Karpas-422 (cell line): Measurements from ENCODE around the gene MAN2A1. TPM values are rescaled to one million over a fixed set of nuclear protein-coding genes. Genes with fewer than 3 reads are reported as not detected.

Experiments
- DNase-seq: peaks from one replicate; pipeline ENCODE4 v3.0.0-alpha.2; 2015
- H2AFZ ChIP-seq: fragments of 200-600 bp; sonication (generic); 2 replicates; pipeline ENCODE4 v1.6.1; 2014; ENCODE audit warnings: antibody characterized with exemption, low read length, mixed read lengths
- H3K27ac ChIP-seq: fragments of 200-600 bp; sonication (generic); 2 replicates; pipeline ENCODE4 v1.5.1; 2014; ENCODE audit warnings: mild to moderate bottlenecking, low read length, moderate library complexity
- H3K27me3 ChIP-seq: fragments of 200-600 bp; sonication (generic); 2 replicates; pipeline ENCODE4 v1.6.1; 2014; ENCODE audit warnings: low read length, mixed read lengths
- H3K36me3 ChIP-seq: fragments of 200-600 bp; sonication (generic); 2 replicates; pipeline ENCODE4 v1.6.1; 2014; ENCODE audit warnings: low read length, mixed read lengths; ENCODE audit not compliant: insufficient read depth
- H3K4me1 ChIP-seq: fragments of 200-600 bp; sonication (generic); 2 replicates; pipeline ENCODE4 v1.6.1; 2014; ENCODE audit warnings: mild to moderate bottlenecking, low read length, mixed read lengths
- H3K4me2 ChIP-seq: fragments of 200-600 bp; sonication (generic); 2 replicates; pipeline ENCODE4 v1.6.1; 2014; ENCODE audit warnings: low read length, low read depth, mild to moderate bottlenecking; ENCODE audit not compliant: poor library complexity, severe bottlenecking
- H3K4me3 ChIP-seq: fragments of 200-600 bp; sonication (generic); 2 replicates; pipeline ENCODE4 v1.5.1; 2014; ENCODE audit warnings: mild to moderate bottlenecking, antibody characterized with exemption, low read length, mixed read lengths
- H3K79me2 ChIP-seq: fragments of 200-600 bp; sonication (generic); 2 replicates; pipeline ENCODE4 v1.6.1; 2014; ENCODE audit warnings: mild to moderate bottlenecking, low read length, mixed read lengths
- H3K9ac ChIP-seq: fragments of 200-600 bp; sonication (generic); 2 replicates; pipeline ENCODE4 v1.6.0; 2014; ENCODE audit warnings: low read length
- H3K9me2 ChIP-seq: fragments of 200-600 bp; sonication (generic), shearing (Covaris generic); replicated peaks from 2 replicates; pipeline ENCODE4 v1.6.0; 2014; ENCODE audit warnings: mild to moderate bottlenecking, low read length, moderate library complexity; ENCODE audit not compliant: insufficient read depth
- H3K9me3 ChIP-seq: fragments of 300-700, 200-600 bp; sonication (generic); 2 replicates; pipeline ENCODE4 v1.6.1; 2014; ENCODE audit warnings: low read length, mixed read lengths
- H4K20me1 ChIP-seq: fragments of 200-600 bp; sonication (generic); 2 replicates; pipeline ENCODE4 v1.6.1; 2014; ENCODE audit warnings: mild to moderate bottlenecking, antibody characterized with exemption, low read length, low read depth; ENCODE audit not compliant: insufficient read depth
- total RNA-seq: library from RNA; depleted of rRNA; stranded (reverse); fragments of >200 nt; shearing (Covaris generic); gene quantifications from 2 replicates; pipeline ENCODE4 v1.2.3, GENCODE V29; 2014; ENCODE audit warnings: low replicate concordance; rRNA removed

MAN2A1 gene
- 4.8 and 20.3 TPM in 2 replicates for total RNA-seq

DNA sequence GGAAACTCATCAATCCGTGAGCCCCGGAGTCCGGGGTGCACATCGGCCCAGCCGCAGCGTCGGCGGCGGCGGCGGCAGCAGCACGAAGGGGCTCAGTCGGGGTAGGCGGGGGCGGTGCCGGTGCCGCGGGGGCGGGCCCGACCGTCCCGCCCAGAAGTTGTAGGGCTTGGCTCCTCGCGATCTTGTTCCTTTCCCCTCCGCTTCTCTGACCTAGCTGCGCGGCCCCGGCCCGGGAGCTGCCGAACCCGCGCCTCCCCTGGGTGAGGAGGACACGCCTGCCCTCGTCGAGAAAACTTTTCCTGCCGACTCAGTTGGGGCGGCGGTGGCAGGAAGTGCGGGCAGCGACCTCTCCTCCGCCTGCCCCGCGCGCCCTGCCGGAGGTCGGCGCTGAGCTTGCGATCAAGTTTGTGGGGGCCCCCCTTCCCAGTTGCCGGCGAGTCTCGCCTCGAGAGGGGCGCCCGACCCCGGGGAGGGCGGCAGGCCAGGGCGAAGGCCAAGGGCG, at the start of gene MAN2A1:
MAN2A1 (plus strand) TSS at position 188 of the 502 bp plus-strand sequence. CDS start 491 bp downstream, outside the sequence.
- peak within 1 kb of the TSS; percentile 100 for H2AFZ ChIP-seq
- H3K4me2 ChIP-seq, result peak within 1 kb of the TSS; percentile 94
- peak within 1 kb of the TSS; percentile 79 for H3K4me3 ChIP-seq
- no peaks in the 10 kb centered on the region for H3K9me2 ChIP-seq
- H3K9me3 ChIP-seq, result peaks cover 2% of the 10 kb centered on the region; the same call in 1 of the 2 replicates
- H4K20me1 ChIP-seq, result peaks cover 17% of the 10 kb centered on the region; the same call in 1 of the 2 replicates
- H3K4me1 ChIP-seq, result peaks cover 24% of the 10 kb centered on the region
- no peaks in the 10 kb centered on the region for H3K36me3 ChIP-seq
- peak within 1 kb of the TSS; percentile 46; the same call in 1 of the 2 replicates for H3K27ac ChIP-seq
- H3K27me3 ChIP-seq, result 0 out of 2 replicates have a peak, but pooled peaks cover 3% of the 10 kb centered on the region
- no peaks in the 10 kb centered on the region for H3K79me2 ChIP-seq
- DNase-seq, result peak; percentile 84
- peak within 1 kb of the TSS; percentile 75 for H3K9ac ChIP-seq

DNA sequence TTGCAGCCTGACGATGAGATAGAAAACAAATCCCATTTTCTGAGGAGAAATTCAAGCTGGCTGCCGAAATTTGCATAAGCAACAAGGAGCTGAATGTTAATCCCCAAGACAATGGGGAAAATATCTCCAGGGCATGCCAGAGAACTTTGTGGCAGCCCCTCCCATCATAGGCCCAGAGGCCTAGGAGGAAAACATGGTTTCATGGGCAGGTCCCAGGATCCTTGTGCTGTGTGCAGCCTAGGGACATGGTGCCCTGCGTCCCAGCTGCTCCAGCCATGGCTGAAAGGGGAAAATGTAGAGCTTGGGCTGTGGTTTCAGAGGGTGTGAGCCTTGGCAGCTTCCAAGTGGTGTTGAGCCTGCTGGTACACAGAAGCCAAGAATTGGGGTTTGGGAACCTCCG, 48.8 kb upstream of the MAN2A1 start:
- H3K9me2 ChIP-seq, result no peaks in the 10 kb centered on the region
- no peak overlapping the region for H3K4me2 ChIP-seq
- no peaks in the 10 kb centered on the region for H3K79me2 ChIP-seq
- no peaks in the 10 kb centered on the region for H4K20me1 ChIP-seq
- H3K9me3 ChIP-seq, result no peaks in the 10 kb centered on the region
- DNase-seq, result no peak
- no peak overlapping the region for H2AFZ ChIP-seq
- H3K36me3 ChIP-seq, result no peaks in the 10 kb centered on the region
- no peak overlapping the region for H3K9ac ChIP-seq
- no peak overlapping the region for H3K4me3 ChIP-seq
- no peaks in the 10 kb centered on the region for H3K4me1 ChIP-seq
- H3K27ac ChIP-seq, result no peak overlapping the region
- no peaks in the 10 kb centered on the region for H3K27me3 ChIP-seq

DNA sequence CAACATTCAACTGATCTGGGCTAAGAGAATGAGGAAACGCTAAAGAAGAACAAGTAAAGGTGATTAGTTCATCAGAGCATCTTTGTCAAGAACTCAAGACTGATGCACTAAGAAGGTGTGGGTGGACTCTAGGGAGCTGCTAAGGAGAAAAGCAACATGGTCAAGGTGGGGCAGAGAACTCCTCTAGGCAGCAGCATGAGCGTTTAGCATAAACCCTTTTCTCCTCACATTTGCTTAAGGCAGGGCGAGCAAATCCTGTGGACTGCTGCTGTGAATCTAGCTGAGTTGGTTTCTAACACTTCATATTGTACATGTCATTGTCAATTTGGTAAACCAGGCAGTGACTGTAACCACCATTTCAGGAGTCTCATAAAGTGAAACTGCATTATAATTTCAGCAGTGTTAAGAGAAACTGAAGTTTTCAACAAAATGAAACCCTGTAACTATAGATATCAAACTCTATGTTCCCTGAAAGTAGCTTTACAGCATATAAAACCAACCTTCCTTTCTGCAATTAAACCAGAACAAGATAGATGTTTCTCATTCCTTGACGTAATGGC, 45.9 kb upstream of the MAN2A1 start:
- Histone ChIP-seq H3K9me2 (no peaks in the 10 kb centered on the region), H2AFZ (no peak overlapping the region), H4K20me1 (no peaks in the 10 kb centered on the region), H3K4me3 (no peak overlapping the region), H3K27me3 (no peaks in the 10 kb centered on the region), H3K79me2 (no peaks in the 10 kb centered on the region), H3K27ac (no peak overlapping the region), H3K9me3 (no peaks in the 10 kb centered on the region), H3K4me1 (no peaks in the 10 kb centered on the region), H3K9ac (no peak overlapping the region), H3K36me3 (no peaks in the 10 kb centered on the region), H3K4me2 (no peak overlapping the region)
- no peak for DNase-seq

DNA sequence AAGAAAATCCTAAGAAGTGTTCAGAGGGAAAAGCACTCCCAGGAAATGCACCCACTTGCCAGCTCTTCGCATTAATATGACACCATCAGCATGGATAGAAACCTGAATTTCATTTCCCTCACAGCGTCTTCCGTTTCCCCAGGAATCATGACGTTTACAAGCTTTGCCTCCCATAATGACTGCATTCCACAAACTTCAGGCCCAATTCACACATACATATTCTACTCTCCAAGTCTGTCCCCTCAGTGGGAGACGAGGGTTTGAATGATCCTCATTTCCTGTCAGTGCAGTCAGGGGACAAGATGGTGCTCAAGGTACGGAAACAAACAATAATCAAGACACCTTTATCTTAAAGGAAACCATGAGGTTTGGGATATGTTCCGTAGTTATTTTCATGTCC, 44.9 kb upstream of the MAN2A1 start:
- H3K27ac ChIP-seq, result no peak overlapping the region
- H3K9ac ChIP-seq, result no peak overlapping the region
- H2AFZ ChIP-seq, result no peak overlapping the region
- H3K79me2 ChIP-seq, result no peaks in the 10 kb centered on the region
- no peaks in the 10 kb centered on the region for H3K4me1 ChIP-seq
- H3K4me2 ChIP-seq, result no peak overlapping the region
- no peaks in the 10 kb centered on the region for H4K20me1 ChIP-seq
- no peaks in the 10 kb centered on the region for H3K36me3 ChIP-seq
- no peak overlapping the region for H3K4me3 ChIP-seq
- no peaks in the 10 kb centered on the region for H3K27me3 ChIP-seq
- no peaks in the 10 kb centered on the region for H3K9me2 ChIP-seq
- no peak for DNase-seq
- no peaks in the 10 kb centered on the region for H3K9me3 ChIP-seq

DNA sequence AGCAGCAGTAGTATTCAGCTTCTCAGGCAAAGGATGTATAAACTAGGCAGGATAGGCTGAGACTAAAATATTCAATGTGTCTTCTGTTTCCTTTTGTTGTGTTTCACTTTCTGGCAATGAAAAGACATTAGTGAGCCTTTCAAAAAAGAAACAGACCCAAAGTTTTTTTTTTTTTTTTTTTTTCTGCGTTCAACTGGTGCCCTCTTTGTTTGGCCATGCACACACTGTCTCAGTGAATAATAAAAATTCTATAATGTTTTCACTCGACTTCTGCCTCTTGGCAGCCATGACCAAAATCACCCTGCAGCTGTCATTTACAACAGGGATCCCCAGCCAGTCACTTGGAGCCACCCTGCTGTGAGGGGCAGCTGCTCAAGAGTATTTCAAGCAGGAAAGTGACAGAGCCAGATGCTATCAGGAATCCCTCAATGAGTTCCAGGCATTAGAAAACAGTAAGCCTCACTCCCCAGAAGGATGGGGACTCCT, 44.0 kb upstream of the MAN2A1 start:
- Histone ChIP-seq H4K20me1 (no peaks in the 10 kb centered on the region), H3K27ac (no peak overlapping the region), H3K27me3 (no peaks in the 10 kb centered on the region), H3K9me3 (no peaks in the 10 kb centered on the region), H3K4me1 (no peaks in the 10 kb centered on the region), H3K4me3 (no peak overlapping the region), H3K36me3 (no peaks in the 10 kb centered on the region), H3K9me2 (no peaks in the 10 kb centered on the region), H3K79me2 (no peaks in the 10 kb centered on the region), H2AFZ (no peak overlapping the region), H3K4me2 (no peak overlapping the region), H3K9ac (no peak overlapping the region)
- no peak for DNase-seq

DNA sequence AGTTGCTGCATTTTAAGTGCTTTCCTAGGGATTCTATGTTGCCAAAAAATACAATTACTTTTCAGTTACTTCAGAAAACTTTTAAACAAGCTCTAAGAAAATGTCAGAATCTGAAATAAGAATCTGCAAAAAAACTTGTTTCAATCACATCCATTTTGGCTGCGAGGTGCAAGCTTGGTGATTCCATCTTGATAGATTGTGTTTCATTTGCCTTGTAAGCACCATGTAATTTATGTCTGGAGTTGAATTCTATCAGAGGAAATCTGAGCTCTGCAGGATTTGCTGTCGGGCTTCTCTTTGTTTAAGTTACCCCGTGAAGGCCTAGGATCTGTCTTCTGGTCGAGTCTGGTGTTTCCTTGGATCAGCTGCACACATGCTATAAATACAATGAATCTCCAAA, 40.4 kb upstream of the MAN2A1 start:
- H3K27ac ChIP-seq, result no peak overlapping the region
- no peaks in the 10 kb centered on the region for H3K9me2 ChIP-seq
- no peak overlapping the region for H3K4me2 ChIP-seq
- no peaks in the 10 kb centered on the region for H3K27me3 ChIP-seq
- H4K20me1 ChIP-seq, result no peaks in the 10 kb centered on the region
- H3K4me3 ChIP-seq, result no peak overlapping the region
- H3K4me1 ChIP-seq, result no peaks in the 10 kb centered on the region
- no peak for DNase-seq
- no peaks in the 10 kb centered on the region for H3K9me3 ChIP-seq
- H3K36me3 ChIP-seq, result no peaks in the 10 kb centered on the region
- no peaks in the 10 kb centered on the region for H3K79me2 ChIP-seq
- no peak overlapping the region for H3K9ac ChIP-seq
- no peak overlapping the region for H2AFZ ChIP-seq

DNA sequence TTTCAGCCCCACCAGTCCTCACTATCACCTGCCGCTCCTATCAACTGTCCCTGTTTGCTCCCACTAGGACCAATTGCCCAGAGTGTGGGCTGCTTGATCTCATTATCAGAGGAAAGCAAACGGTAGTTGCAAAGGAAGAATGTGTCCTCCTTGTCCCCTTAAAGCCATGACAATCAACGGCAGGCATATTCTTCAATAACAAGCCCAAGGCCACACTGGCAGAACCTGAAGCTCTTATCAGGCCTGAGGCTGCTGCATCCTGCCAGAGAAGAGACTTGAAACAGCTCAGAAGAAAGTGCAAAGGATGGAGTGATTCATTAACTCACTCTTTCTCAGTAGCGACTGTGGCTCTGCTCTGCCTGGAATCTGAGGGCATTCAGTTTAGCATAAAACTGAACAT, 39.2 kb upstream of the MAN2A1 start:
- H3K4me3 ChIP-seq, result no peak overlapping the region
- no peak overlapping the region for H2AFZ ChIP-seq
- no peak overlapping the region for H3K4me2 ChIP-seq

DNA sequence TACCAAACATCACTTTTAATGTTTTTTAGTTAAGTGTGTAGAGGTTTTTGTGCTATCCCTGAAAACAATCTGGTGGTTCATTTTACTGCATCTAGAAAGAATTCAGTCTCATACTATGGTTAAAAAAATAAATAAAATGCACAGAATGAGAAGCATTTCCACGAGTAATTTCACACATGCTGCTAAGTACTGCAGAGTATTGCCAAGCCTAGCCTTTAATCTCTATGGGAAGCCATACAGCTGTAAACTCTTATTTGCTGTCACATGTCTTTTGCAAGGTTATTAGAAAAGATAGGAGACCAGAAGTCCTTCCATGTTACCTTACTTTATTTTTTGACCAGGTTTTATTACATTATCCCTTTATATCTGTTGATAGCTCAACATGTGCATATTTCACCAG, 37.6 kb upstream of the MAN2A1 start:
- Histone ChIP-seq H3K27ac (no peak overlapping the region), H3K9me2 (no peaks in the 10 kb centered on the region), H3K4me3 (no peak overlapping the region), H3K4me2 (no peak overlapping the region), H3K27me3 (no peaks in the 10 kb centered on the region), H3K36me3 (no peaks in the 10 kb centered on the region), H2AFZ (no peak overlapping the region), H4K20me1 (no peaks in the 10 kb centered on the region), H3K9me3 (no peaks in the 10 kb centered on the region), H3K4me1 (no peaks in the 10 kb centered on the region), H3K9ac (no peak overlapping the region), H3K79me2 (no peaks in the 10 kb centered on the region)
- DNase-seq, result no peak

More for the DNA sequence above, 39.2 kb upstream of the MAN2A1 start:
- Histone ChIP-seq H3K79me2 (no peaks in the 10 kb centered on the region), H3K9ac (no peak overlapping the region), H3K4me1 (no peaks in the 10 kb centered on the region), H4K20me1 (no peaks in the 10 kb centered on the region), H3K9me3 (no peaks in the 10 kb centered on the region), H3K36me3 (no peaks in the 10 kb centered on the region), H3K27ac (no peak overlapping the region), H3K27me3 (no peaks in the 10 kb centered on the region), H3K9me2 (no peaks in the 10 kb centered on the region)
- no peak for DNase-seq
